ENCODE data around the gene ETV1. TPM values are rescaled to one million over a fixed set of nuclear protein-coding genes. Genes with fewer than 3 reads are reported as not detected.

Gene ETV1
- total and polyA plus RNA-seq, 9 donors: 0.60 to 6.3 (median 2.3) TPM

DNA sequence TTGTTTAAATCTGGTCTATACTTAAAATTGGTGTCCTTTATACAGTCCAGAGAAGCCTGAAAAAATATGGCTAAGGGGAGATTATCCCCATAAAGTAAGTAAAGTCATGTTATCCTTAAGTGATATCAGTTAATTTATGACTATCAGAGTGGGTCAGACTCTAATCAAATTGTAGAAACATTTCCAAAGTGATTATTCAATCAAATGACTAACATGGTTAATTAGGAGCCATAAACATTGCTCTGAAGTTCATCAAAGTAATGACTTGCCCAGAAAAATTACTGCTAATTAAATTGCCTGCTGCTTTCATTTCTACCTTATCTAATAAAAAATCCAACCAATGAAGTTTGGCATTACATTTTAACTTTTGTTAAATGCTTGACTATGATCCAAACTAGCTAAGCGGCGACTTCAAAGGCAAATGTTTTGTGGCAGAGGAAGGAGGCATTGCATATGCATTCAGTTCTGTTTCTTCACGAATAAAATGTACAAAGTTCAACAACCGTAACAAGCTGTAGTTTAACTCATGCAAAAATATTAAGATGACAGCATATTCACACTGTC lies 76.7 kb downstream of the ETV1 start:
- TF ChIP-seq, protein P1, sequence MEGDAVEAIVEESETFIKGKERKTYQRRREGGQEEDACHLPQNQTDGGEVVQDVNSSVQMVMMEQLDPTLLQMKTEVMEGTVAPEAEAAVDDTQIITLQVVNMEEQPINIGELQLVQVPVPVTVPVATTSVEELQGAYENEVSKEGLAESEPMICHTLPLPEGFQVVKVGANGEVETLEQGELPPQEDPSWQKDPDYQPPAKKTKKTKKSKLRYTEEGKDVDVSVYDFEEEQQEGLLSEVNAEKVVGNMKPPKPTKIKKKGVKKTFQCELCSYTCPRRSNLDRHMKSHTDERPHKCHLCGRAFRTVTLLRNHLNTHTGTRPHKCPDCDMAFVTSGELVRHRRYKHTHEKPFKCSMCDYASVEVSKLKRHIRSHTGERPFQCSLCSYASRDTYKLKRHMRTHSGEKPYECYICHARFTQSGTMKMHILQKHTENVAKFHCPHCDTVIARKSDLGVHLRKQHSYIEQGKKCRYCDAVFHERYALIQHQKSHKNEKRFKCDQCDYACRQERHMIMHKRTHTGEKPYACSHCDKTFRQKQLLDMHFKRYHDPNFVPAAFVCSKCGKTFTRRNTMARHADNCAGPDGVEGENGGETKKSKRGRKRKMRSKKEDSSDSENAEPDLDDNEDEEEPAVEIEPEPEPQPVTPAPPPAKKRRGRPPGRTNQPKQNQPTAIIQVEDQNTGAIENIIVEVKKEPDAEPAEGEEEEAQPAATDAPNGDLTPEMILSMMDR (IDR thresholded peaks at IDR 0.05): no peak
- TF ChIP-seq EP300 (IDR thresholded peaks at IDR 0.05) (no peak), POLR2A (IDR thresholded peaks at IDR 0.05) (no peak)
- Histone ChIP-seq H3K36me3 (no peaks in the 10 kb centered on the region), H3K9me3 (no peaks in the 10 kb centered on the region), H3K4me3 (no peak overlapping the region), H3K27me3 (no peaks in the 10 kb centered on the region), H3K4me1 (ENCODE audit: insufficient read depth) (no peaks in the 10 kb centered on the region), H3K27ac (no peak overlapping the region)
- WGBS, 3 donors: 46 to 59% (median 50%) methylated on average over 4 of the region's 4 CpGs
- DNase-seq: no peak
- intact Hi-C loops (cut with DNase I): no loop called here

DNA sequence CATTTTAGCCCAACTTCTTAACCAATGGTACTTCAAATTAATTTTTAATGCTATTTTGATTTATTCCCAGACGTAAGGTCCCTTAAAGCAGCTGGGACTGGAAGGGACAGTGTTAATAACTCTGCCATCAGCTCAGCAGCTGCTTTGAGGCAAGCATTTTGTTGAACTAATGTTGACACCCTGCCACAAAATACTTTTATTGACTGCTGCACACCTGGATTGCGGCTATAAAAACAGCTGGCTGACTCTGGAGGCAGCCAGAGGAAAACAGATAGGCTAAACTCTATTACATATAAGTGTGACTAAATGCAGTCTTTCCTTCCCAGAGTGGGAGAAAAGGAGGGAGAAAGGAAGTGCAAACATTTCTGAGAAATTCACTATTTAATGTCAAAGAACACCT lies 77.6 kb downstream of the ETV1 start:
- TF ChIP-seq POLR2A (IDR thresholded peaks at IDR 0.05): no peak
- TF ChIP-seq, protein P1 (IDR thresholded peaks at IDR 0.05): no peak
- TF ChIP-seq EP300 (IDR thresholded peaks at IDR 0.05): no peak
- no peaks in the 10 kb centered on the region for H3K4me1 ChIP-seq (ENCODE audit: insufficient read depth)
- no peaks in the 10 kb centered on the region for H3K27me3 ChIP-seq
- no peaks in the 10 kb centered on the region for H3K36me3 ChIP-seq
- 26 to 62% (median 49%) methylated on average over 2 of the region's 2 CpGs for WGBS, 3 donors
- no peaks in the 10 kb centered on the region for H3K9me3 ChIP-seq
- H3K27ac ChIP-seq: no peak overlapping the region
- intact Hi-C loops (cut with DNase I): no loop called here
- H3K4me3 ChIP-seq: no peak overlapping the region
- no peak for DNase-seq

- Histone ChIP-seq H3K9me3 (no peaks in the 10 kb centered on the region), H3K27me3 (no peaks in the 10 kb centered on the region), H3K36me3 (no peaks in the 10 kb centered on the region), H3K4me1 (ENCODE audit: insufficient read depth) (no peaks in the 10 kb centered on the region), H3K27ac (no peak overlapping the region), H3K4me3 (no peak overlapping the region)
- TF ChIP-seq, protein P1 (IDR thresholded peaks at IDR 0.05): no peak
- TF ChIP-seq EP300 (IDR thresholded peaks at IDR 0.05): no peak
- no peak for TF ChIP-seq POLR2A (IDR thresholded peaks at IDR 0.05)
- no peak for DNase-seq
- 39 to 58% (median 54%) methylated on average over 8 of the region's 8 CpGs for WGBS, 3 donors
- intact Hi-C loops (cut with DNase I): no loop called here
Observed at GRCh38 chr7:13910805-13911551, 78.5 kb downstream of the ETV1 start.

DNA sequence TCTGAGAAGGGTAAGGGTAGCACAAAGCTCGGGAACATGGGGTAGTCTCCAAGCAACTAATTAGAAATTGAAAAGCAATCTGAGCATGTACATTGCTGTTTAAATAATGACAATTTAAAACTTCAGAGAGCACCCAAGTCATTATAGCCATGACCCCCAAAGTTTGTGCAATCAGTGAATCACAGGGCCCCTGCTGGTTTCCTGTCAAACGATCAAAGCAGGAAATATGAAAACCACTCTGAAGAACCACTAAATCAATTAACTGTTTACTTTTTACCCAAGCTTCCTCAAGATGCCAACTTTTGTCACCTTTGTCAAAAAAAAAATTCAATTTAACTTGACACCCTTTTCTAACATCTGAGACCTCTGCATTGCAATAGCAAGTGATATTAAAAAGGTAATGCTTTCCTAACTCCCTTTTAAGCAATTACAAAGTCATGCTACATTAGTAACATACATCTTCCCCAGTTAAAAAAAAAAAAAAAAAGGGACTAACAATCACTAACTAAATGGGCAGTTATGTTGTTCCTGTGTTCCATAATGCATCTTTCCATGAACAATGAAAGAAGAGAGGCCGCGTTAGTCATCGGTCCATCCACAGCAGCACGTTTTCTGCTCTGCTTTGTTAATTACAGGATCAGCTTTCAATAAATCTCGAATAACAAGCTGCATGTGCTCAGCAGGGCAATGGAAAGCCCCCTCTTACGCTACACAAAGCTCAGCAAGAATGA lies 80.6 kb downstream of the ETV1 start:
- intact Hi-C loops (cut with DNase I): no loop called here

More for the DNA sequence above, 80.6 kb downstream of the ETV1 start:
- H3K27me3 ChIP-seq: no peaks in the 10 kb centered on the region
- no peaks in the 10 kb centered on the region for H3K36me3 ChIP-seq
- no peak overlapping the region for H3K4me3 ChIP-seq
- no peaks in the 10 kb centered on the region for H3K9me3 ChIP-seq
- no peak for TF ChIP-seq POLR2A (IDR thresholded peaks at IDR 0.05)
- H3K4me1 ChIP-seq (ENCODE audit: insufficient read depth): no peaks in the 10 kb centered on the region
- H3K27ac ChIP-seq: no peak overlapping the region
- no peak for DNase-seq
- 76 to 80% (median 79%) methylated on average over 8 of the region's 8 CpGs for WGBS, 3 donors
